Lower lobe of right lung (tissue), 2 donors: Measurements from ENCODE around the gene GLRX. TPM values are rescaled to one million over a fixed set of nuclear protein-coding genes. Genes with fewer than 3 reads are reported as not detected.

ENCODE experiments used
- ATAC-seq, 2 donors: fragments of 200-7000 bp; cut with Tn5 transposase; one replicate each; pipeline ENCODE4 v1.9.1; 2020 to 2022; ENCODE audit warnings: mild to moderate bottlenecking in 2 of 2, moderate library complexity in 2 of 2
- DNase-seq: peaks from one replicate; pipeline ENCODE4 v3.0.0-alpha.2; 2020
- H3K27ac ChIP-seq: fragments of 200-600 bp; one replicate; pipeline ENCODE4 v1.8.0; 2022
- H3K27me3 ChIP-seq: fragments of 200-600 bp; one replicate; pipeline ENCODE4 v1.8.0; 2022; ENCODE audit warnings: low read depth
- H3K36me3 ChIP-seq: fragments of 200-600 bp; one replicate; pipeline ENCODE4 v1.8.0; 2022; ENCODE audit warnings: mild to moderate bottlenecking
- H3K4me1 ChIP-seq: fragments of 200-600 bp; one replicate; pipeline ENCODE4 v1.8.0; 2022
- H3K4me3 ChIP-seq: fragments of 200-600 bp; one replicate; pipeline ENCODE4 v1.8.0; 2022; ENCODE audit warnings: mild to moderate bottlenecking
- H3K9me3 ChIP-seq: fragments of 200-600 bp; one replicate; pipeline ENCODE4 v1.8.0; 2022
- intact Hi-C: fragments of 100-400 bp; cut with DNase I; formaldehyde crosslinking; loops from one replicate; pipeline ENCODE4 v1.11.0; 2022
- total RNA-seq: library from RNA; stranded (reverse); fragmentation: NEBNext Ultra II Directional; extraction: Animal tissue kit (Norgen Biotek cat#: 25700); gene quantifications from one replicate; pipeline ENCODE4 v1.2.1, GENCODE V29; 2021
- TF ChIP-seq, protein P1 (sequence below): fragments of 200-600 bp; IDR thresholded peaks from one replicate; pipeline ENCODE4 v1.8.0; 2022; ENCODE audit warnings: antibody characterized with exemption, mild to moderate bottlenecking
- donor health status: DM: no; HTN: yes; CAD: no; lungs with severe emphysema.

The GLRX gene
- total RNA-seq, 1 donor from 2014 or later = 115 TPM

DNA sequence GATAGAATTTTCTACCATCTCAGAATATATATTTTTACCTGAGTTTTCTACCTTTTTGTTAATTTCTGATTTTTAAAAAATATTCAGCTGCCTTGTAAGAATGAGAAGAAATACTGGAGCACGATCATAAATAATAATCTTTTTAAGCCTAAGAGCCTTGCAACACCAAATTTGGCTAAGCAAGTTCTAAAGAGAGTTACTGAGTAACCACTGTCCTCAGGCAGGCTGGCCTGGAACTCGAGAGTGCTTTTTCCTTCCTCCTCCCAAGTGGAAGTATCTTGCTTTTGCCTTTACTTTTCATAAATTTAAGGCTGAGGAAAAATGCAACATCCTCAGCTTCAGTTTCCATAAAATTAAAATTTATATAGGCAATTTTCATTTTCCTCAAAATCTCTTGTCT lies 21.0 kb downstream of the GLRX start:
- DNase-seq (no peak), ATAC-seq (peak in 1 of 2 donors; percentile 67)
- Histone ChIP-seq H3K4me3 (no peak overlapping the region), H3K4me1 (peaks cover 5% of the 10 kb centered on the region), H3K27ac (no peak overlapping the region), H3K27me3 (no peaks in the 10 kb centered on the region), H3K9me3 (peaks cover 9% of the 10 kb centered on the region), H3K36me3 (no peaks in the 10 kb centered on the region)
- TF ChIP-seq, protein P1, sequence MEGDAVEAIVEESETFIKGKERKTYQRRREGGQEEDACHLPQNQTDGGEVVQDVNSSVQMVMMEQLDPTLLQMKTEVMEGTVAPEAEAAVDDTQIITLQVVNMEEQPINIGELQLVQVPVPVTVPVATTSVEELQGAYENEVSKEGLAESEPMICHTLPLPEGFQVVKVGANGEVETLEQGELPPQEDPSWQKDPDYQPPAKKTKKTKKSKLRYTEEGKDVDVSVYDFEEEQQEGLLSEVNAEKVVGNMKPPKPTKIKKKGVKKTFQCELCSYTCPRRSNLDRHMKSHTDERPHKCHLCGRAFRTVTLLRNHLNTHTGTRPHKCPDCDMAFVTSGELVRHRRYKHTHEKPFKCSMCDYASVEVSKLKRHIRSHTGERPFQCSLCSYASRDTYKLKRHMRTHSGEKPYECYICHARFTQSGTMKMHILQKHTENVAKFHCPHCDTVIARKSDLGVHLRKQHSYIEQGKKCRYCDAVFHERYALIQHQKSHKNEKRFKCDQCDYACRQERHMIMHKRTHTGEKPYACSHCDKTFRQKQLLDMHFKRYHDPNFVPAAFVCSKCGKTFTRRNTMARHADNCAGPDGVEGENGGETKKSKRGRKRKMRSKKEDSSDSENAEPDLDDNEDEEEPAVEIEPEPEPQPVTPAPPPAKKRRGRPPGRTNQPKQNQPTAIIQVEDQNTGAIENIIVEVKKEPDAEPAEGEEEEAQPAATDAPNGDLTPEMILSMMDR = no peak
- intact Hi-C loops = no loop called here

DNA sequence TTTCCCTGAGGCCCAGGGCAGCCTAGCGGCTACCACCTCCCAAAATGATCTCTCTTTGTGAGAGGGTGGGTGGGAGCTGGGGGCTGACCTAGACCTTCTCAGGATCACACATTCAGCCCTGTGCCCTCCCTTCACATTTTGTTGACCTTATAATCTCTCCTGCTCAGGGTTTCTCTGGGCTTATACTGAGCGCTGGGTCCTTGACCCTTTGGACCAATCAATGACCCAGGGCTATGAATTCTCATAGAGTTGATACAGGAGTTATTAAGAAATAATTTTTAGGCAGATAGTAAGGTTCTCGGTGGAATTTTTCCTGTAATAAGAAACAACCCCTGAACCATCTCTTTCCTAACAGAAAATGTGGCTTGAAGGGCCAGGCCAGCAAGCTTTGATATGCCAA lies 22.0 kb downstream of the GLRX start:
- ATAC-seq = no peak
- peaks cover 5% of the 10 kb centered on the region for H3K4me1 ChIP-seq
- no peaks in the 10 kb centered on the region for H3K36me3 ChIP-seq
- H3K4me3 ChIP-seq = no peak overlapping the region
- intact Hi-C loops = no loop called here
- peaks cover 9% of the 10 kb centered on the region for H3K9me3 ChIP-seq
- H3K27ac ChIP-seq = no peak overlapping the region
- H3K27me3 ChIP-seq = no peaks in the 10 kb centered on the region
- TF ChIP-seq, protein P1 = no peak
- DNase-seq = no peak

DNA sequence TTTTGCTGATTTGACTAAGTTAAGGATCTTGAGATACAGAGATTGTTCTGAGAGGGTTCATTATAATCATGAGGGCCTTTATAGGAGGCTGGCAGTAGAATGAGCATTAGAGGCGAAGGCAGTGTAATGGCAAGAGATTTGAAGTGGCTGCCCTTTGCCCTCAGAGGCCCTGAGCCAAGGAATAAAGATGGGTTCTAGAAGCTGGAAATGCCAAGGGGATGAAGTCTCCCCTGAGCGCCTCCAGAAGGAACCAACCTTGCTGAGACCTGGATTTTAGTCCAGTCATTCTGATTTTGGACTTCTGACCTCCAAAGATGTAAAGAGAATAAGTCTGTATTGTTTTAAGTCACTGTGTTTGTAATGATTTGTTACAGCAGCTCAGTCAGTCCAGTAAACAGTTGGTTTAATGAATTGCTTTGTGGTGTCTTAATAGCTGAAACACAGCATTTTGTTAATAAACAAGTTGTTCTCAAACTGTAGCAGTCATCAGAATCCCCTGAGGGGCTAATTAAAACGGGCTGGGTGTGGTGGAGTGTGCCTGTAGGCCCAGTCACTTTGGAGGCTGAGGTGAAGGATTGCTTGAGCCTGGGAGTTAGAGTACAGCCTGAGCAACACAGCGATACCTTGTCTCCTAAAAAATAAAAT lies 23.2 kb downstream of the GLRX start:
- TF ChIP-seq, protein P1 = no peak
- ATAC-seq = no peak
- Histone ChIP-seq H3K27me3 (no peaks in the 10 kb centered on the region), H3K4me3 (no peak overlapping the region), H3K4me1 (peaks cover 5% of the 10 kb centered on the region), H3K27ac (no peak overlapping the region), H3K36me3 (no peaks in the 10 kb centered on the region), H3K9me3 (no peaks in the 10 kb centered on the region)
- DNase-seq = no peak
- intact Hi-C loops = no loop called here

DNA sequence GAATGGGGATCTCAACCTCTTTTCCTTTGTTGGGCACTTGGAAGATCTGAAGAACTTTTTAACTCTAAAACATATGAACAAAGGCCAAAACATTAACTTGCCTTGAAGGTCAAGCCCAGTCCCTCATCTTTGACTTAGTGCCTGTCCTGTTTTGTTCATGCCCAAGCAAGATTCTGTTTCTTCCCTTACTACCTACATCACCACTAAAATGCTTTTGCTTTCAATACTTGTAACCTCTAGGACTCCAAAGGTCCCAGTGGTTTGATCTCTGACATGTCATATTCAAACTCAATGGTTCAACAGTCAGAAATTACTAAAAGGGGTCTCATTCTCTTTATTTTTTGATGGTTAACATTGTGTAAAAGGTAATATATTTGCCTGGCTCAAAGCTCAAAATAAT lies 24.0 kb downstream of the GLRX start:
- intact Hi-C loops = no loop called here
- no peak overlapping the region for H3K27ac ChIP-seq
- TF ChIP-seq, protein P1 = no peak

DNA sequence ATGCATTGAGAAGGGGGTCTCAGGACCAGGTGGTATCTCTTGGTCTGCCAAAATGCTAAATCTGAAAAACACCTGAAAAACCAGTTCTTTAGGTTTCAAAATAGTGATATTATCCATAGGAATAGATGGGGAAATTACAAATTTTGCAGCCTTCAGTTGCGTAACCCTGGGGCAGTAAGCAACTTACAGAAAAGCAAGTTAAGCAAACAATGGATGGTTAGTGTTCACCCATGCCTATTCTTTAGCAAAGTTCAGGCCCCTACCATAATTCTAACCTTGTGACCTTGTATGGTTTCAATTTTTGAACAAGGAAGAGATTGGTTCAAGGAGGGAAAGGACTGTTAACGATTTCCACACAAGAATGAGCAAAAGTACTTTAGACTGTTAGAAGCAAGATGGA lies 24.5 kb downstream of the GLRX start:
- H3K4me3 ChIP-seq = no peak overlapping the region
- ATAC-seq = no peak
- TF ChIP-seq, protein P1 = no peak
- H3K36me3 ChIP-seq = peaks cover 7% of the 10 kb centered on the region
- no peaks in the 10 kb centered on the region for H3K4me1 ChIP-seq
- H3K27ac ChIP-seq = no peak overlapping the region
- no peaks in the 10 kb centered on the region for H3K9me3 ChIP-seq
- no peak for DNase-seq
- H3K27me3 ChIP-seq = no peaks in the 10 kb centered on the region
- intact Hi-C loops = no loop called here

More for the DNA sequence above, 24.0 kb downstream of the GLRX start:
- no peak for DNase-seq
- H3K4me1 ChIP-seq = peaks cover 2% of the 10 kb centered on the region
- H3K36me3 ChIP-seq = peaks cover 7% of the 10 kb centered on the region
- ATAC-seq = no peak
- H3K4me3 ChIP-seq = no peak overlapping the region
- H3K9me3 ChIP-seq = no peaks in the 10 kb centered on the region
- H3K27me3 ChIP-seq = no peaks in the 10 kb centered on the region
